ENCODE results near the gene TSC22D1.

DNA sequence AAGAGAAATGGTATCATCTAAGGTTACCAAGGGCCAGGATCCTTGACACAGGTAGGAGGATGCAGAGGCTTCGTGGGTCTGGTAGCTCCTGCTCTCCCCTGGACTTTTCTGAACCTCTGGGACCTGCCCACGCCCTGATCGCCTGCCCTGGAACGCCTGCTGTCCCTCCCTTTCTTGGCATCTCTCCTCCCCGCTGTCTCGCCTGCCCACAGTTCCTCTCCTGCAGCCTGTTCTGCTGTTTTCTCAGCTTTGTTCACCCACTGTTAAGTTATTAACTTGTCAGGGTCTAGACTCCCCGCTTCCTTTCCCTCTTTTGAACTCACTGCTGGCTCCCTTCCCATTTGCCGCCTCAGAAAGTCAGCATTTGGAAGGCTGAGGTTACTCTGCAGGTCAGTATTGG is 182.7 kb downstream of the TSC22D1 start:
- TF ChIP-seq POLR2A (IDR thresholded peaks at IDR 0.05; ENCODE audit: low read length) (peak; percentile 38), GATA1 (IDR thresholded peaks at IDR 0.05; ENCODE audit: low read depth, low read length) (no peak)
